ENCODE measurements around the gene SAP30BP. TPM values are rescaled to one million over a fixed set of nuclear protein-coding genes. Genes with fewer than 3 reads are reported as not detected.

SAP30BP gene
- total and polyA plus RNA-seq, 2 donors, result 72.4 to 85.4 TPM

- no peaks in the 10 kb centered on the region for H3K9me3 ChIP-seq (ENCODE audit: control insufficient read depth in 2 of 2, insufficient read depth in 1 of 2, low read length in 1 of 2)
- H3K4me3 ChIP-seq (ENCODE audit: low read length in 2 of 2), result no peak overlapping the region
- DNase-seq (ENCODE audit: low read depth in 6 of 9, low spot score in 9 of 9), result no peak
- no peak overlapping the region for H3K27ac ChIP-seq (ENCODE audit: low read depth in 1 of 2, low read length in 1 of 2)
- peaks cover 11 to 29% of the 10 kb centered on the region in 2 donors for H3K36me3 ChIP-seq (ENCODE audit: control insufficient read depth in 2 of 2, insufficient read depth in 2 of 2, low read length in 1 of 2)
- H3K4me1 ChIP-seq (ENCODE audit: control insufficient read depth in 2 of 2, insufficient read depth in 2 of 2, low read length in 2 of 2), result peaks cover 0 to 12% of the 10 kb centered on the region in 2 donors
- 97% methylated on average over 17 of the region's 17 CpGs for WGBS
- no peaks in the 10 kb centered on the region for H3K27me3 ChIP-seq (ENCODE audit: control insufficient read depth in 2 of 2, insufficient read depth in 1 of 2, low read length in 1 of 2)
Observed at GRCh38 chr17:75642784-75643642, 24.1 kb upstream of the SAP30BP start.

GRCh38 chr17:75643643-75644017, 23.5 kb upstream of the SAP30BP start:
- Histone ChIP-seq H3K27ac (ENCODE audit: low read depth in 1 of 2, low read length in 1 of 2) (no peak overlapping the region), H3K4me1 (ENCODE audit: control insufficient read depth in 2 of 2, insufficient read depth in 2 of 2, low read length in 2 of 2) (peaks cover 0 to 12% of the 10 kb centered on the region in 2 donors), H3K9me3 (ENCODE audit: control insufficient read depth in 2 of 2, insufficient read depth in 1 of 2, low read length in 1 of 2) (no peaks in the 10 kb centered on the region), H3K36me3 (ENCODE audit: control insufficient read depth in 2 of 2, insufficient read depth in 2 of 2, low read length in 1 of 2) (peaks cover 11 to 29% of the 10 kb centered on the region in 2 donors), H3K4me3 (ENCODE audit: low read length in 2 of 2) (no peak overlapping the region), H3K27me3 (ENCODE audit: control insufficient read depth in 2 of 2, insufficient read depth in 1 of 2, low read length in 1 of 2) (no peaks in the 10 kb centered on the region)
- DNase-seq (ENCODE audit: low read depth in 6 of 9, low spot score in 9 of 9), result no peak
- 97% methylated on average over 7 of the region's 7 CpGs for WGBS

DNA sequence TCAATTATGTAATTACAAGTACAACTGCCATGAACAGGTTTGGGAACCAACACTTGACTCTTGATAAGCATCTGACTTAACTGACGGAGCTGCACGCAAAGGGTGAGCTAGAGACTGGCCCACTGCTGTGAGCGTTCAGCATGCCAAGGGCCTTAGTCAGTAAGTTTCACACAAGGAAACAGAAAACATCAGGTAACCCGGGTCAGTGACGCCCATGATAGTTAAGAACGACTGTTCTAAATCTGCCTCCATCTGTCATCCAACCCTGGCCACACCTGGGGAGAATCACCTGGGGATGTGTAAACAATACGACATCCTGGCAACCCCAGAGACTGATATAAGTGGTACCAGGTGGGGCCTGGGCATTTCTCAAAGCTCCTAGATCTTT, 21.6 kb upstream of the SAP30BP start:
- DNase-seq (ENCODE audit: low read depth in 6 of 9, low spot score in 9 of 9), result no peak
- Histone ChIP-seq H3K36me3 (ENCODE audit: control insufficient read depth in 2 of 2, insufficient read depth in 2 of 2, low read length in 1 of 2) (peaks cover 21% of the 10 kb centered on the region in 2 donors), H3K9me3 (ENCODE audit: control insufficient read depth in 2 of 2, insufficient read depth in 1 of 2, low read length in 1 of 2) (no peaks in the 10 kb centered on the region), H3K4me3 (ENCODE audit: low read length in 2 of 2) (no peak overlapping the region), H3K4me1 (ENCODE audit: control insufficient read depth in 2 of 2, insufficient read depth in 2 of 2, low read length in 2 of 2) (peaks cover 0 to 12% of the 10 kb centered on the region in 2 donors), H3K27me3 (ENCODE audit: control insufficient read depth in 2 of 2, insufficient read depth in 1 of 2, low read length in 1 of 2) (no peaks in the 10 kb centered on the region), H3K27ac (ENCODE audit: low read depth in 1 of 2, low read length in 1 of 2) (no peak overlapping the region)
- 83% methylated on average over 7 of the region's 7 CpGs for WGBS

DNA sequence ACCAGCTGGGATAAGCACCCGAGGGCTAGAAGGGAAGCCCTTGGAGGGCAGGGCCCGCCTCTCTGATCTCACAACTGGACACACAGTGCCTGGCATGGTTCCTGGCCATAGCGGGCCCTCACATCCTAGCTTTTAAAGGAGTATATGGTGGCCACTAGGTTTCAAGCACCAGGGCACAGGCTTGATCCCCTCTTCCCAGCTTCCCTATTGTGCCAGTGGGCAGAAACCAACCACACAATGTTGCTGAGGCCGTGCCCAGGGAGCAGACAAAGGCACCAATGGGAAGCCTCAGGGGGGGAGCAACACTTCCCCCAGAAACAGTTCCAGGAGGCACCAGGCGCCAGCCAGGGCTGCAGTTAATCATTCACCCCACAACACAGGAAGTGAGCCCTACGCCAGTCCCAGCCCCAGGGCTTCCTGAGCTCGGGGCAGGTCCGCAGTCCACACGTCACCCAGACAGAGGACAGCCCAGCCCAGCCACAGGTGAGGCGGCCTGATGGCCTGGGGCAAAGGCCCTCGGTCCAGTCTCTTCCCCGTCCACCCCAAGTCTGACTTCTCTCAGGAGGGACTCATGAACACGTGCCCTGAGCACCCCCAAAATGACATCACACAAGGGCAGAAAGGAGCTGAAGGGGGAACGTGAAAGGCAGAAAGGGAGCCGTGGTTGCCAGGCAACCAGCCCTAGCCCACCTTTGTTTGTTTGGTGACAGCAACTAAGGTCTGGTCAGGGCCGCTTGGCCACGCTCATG, 21.1 kb upstream of the SAP30BP start:
- peak in 1 of 9 donors; percentile 29 for DNase-seq (ENCODE audit: low read depth in 6 of 9, low spot score in 9 of 9)
- Histone ChIP-seq H3K27me3 (ENCODE audit: control insufficient read depth in 2 of 2, insufficient read depth in 1 of 2, low read length in 1 of 2) (no peaks in the 10 kb centered on the region), H3K36me3 (ENCODE audit: control insufficient read depth in 2 of 2, insufficient read depth in 2 of 2, low read length in 1 of 2) (peaks cover 26% of the 10 kb centered on the region in 2 donors), H3K4me3 (ENCODE audit: low read length in 2 of 2) (no peak overlapping the region), H3K9me3 (ENCODE audit: control insufficient read depth in 2 of 2, insufficient read depth in 1 of 2, low read length in 1 of 2) (no peaks in the 10 kb centered on the region), H3K27ac (ENCODE audit: low read depth in 1 of 2, low read length in 1 of 2) (no peak overlapping the region), H3K4me1 (ENCODE audit: control insufficient read depth in 2 of 2, insufficient read depth in 2 of 2, low read length in 2 of 2) (peaks cover 0 to 12% of the 10 kb centered on the region in 2 donors)
- WGBS, result 54% methylated on average over 17 of the region's 17 CpGs

DNA sequence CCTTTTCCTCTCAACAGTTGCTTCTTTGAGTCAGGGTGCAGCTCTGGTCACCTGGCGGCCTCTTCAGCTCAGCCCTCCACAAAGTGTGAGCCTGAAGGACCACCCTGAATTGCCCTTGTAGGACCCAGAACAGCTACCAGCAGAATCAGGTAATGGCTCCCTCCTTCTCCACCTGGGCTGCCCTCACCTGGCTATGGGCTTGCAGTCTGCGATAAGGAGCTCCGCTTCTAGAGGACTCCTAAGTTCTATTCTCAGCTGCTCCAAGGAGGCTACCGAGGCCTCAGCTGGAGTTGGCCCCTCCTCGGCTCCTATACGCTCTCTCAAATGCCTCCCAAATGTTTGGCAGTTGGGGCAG, 20.5 kb upstream of the SAP30BP start:
- H3K27me3 ChIP-seq (ENCODE audit: control insufficient read depth in 2 of 2, insufficient read depth in 1 of 2, low read length in 1 of 2), result no peaks in the 10 kb centered on the region
- peaks cover 26 to 28% of the 10 kb centered on the region in 2 donors for H3K36me3 ChIP-seq (ENCODE audit: control insufficient read depth in 2 of 2, insufficient read depth in 2 of 2, low read length in 1 of 2)
- H3K4me1 ChIP-seq (ENCODE audit: control insufficient read depth in 2 of 2, insufficient read depth in 2 of 2, low read length in 2 of 2), result peaks cover 0 to 12% of the 10 kb centered on the region in 2 donors
- no peaks in the 10 kb centered on the region for H3K9me3 ChIP-seq (ENCODE audit: control insufficient read depth in 2 of 2, insufficient read depth in 1 of 2, low read length in 1 of 2)
- DNase-seq (ENCODE audit: low read depth in 6 of 9, low spot score in 9 of 9), result no peak
- no peak overlapping the region for H3K4me3 ChIP-seq (ENCODE audit: low read length in 2 of 2)
- no peak overlapping the region for H3K27ac ChIP-seq (ENCODE audit: low read depth in 1 of 2, low read length in 1 of 2)
- 96% methylated on average over 6 of the region's 6 CpGs for WGBS

DNA sequence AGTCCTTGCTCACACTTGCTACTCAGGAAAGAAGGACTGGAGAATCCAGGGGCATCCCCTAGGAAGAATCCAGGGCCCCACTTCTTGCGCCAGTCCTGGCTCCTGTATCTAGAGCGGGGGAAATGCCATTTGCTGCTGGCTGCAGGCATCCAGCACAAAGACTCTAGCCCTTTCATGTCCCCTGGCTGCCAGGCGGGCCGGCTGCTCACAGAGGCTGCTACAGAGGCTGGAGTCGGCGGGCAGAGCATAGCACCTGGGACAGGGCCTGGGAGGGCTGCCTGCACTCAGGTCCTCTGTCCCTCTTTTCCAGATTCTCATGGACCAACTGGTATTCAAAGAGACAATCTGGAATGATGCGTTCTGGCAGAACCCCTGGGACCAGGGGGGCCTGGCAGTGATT, 20.1 kb upstream of the SAP30BP start:
- Histone ChIP-seq H3K4me3 (ENCODE audit: low read length in 2 of 2) (no peak overlapping the region), H3K27me3 (ENCODE audit: control insufficient read depth in 2 of 2, insufficient read depth in 1 of 2, low read length in 1 of 2) (no peaks in the 10 kb centered on the region), H3K36me3 (ENCODE audit: control insufficient read depth in 2 of 2, insufficient read depth in 2 of 2, low read length in 1 of 2) (peaks cover 28% of the 10 kb centered on the region in 2 donors), H3K4me1 (ENCODE audit: control insufficient read depth in 2 of 2, insufficient read depth in 2 of 2, low read length in 2 of 2) (peaks cover 0 to 12% of the 10 kb centered on the region in 2 donors), H3K9me3 (ENCODE audit: control insufficient read depth in 2 of 2, insufficient read depth in 1 of 2, low read length in 1 of 2) (no peaks in the 10 kb centered on the region), H3K27ac (ENCODE audit: low read depth in 1 of 2, low read length in 1 of 2) (no peak overlapping the region)
- no peak for DNase-seq (ENCODE audit: low read depth in 6 of 9, low spot score in 9 of 9)
- WGBS, result 98% methylated on average over 7 of the region's 7 CpGs

DNA sequence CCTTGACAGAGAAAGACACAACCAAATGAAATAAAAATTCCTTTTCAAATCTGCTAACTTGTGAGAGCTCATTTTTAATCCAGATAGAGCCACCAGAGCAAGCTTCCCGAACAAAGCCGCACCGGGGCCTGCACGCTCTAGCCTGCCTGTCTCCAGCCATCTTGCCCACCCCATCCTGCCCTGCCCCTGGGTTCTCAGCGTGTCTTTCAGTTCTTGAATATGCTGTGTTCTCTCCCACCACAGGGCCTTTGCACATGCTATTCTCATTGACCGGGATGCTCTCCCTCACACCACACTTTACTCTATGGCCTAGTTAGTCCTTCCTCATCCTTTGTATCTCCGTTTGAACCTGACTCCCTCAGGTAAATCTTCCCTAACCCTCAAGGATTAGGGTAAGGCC, 19.2 kb upstream of the SAP30BP start:
- DNase-seq (ENCODE audit: low read depth in 6 of 9, low spot score in 9 of 9), result no peak
- H3K36me3 ChIP-seq (ENCODE audit: control insufficient read depth in 2 of 2, insufficient read depth in 2 of 2, low read length in 1 of 2), result peaks cover 32 to 36% of the 10 kb centered on the region in 2 donors
- H3K9me3 ChIP-seq (ENCODE audit: control insufficient read depth in 2 of 2, insufficient read depth in 1 of 2, low read length in 1 of 2), result peaks cover 0 to 5% of the 10 kb centered on the region in 2 donors
- peaks cover 0 to 15% of the 10 kb centered on the region in 2 donors for H3K4me1 ChIP-seq (ENCODE audit: control insufficient read depth in 2 of 2, insufficient read depth in 2 of 2, low read length in 2 of 2)
- no peak overlapping the region for H3K27ac ChIP-seq (ENCODE audit: low read depth in 1 of 2, low read length in 1 of 2)
- 98% methylated on average over 7 of the region's 7 CpGs for WGBS
- H3K4me3 ChIP-seq (ENCODE audit: low read length in 2 of 2), result no peak overlapping the region
- no peaks in the 10 kb centered on the region for H3K27me3 ChIP-seq (ENCODE audit: control insufficient read depth in 2 of 2, insufficient read depth in 1 of 2, low read length in 1 of 2)

GRCh38 chr17:75649687-75650086, 17.5 kb upstream of the SAP30BP start:
- Histone ChIP-seq H3K27ac (ENCODE audit: low read depth in 1 of 2, low read length in 1 of 2) (no peak overlapping the region), H3K4me3 (ENCODE audit: low read length in 2 of 2) (no peak overlapping the region), H3K4me1 (ENCODE audit: control insufficient read depth in 2 of 2, insufficient read depth in 2 of 2, low read length in 2 of 2) (peaks cover 0 to 17% of the 10 kb centered on the region in 2 donors), H3K9me3 (ENCODE audit: control insufficient read depth in 2 of 2, insufficient read depth in 1 of 2, low read length in 1 of 2) (peaks cover 0 to 5% of the 10 kb centered on the region in 2 donors), H3K36me3 (ENCODE audit: control insufficient read depth in 2 of 2, insufficient read depth in 2 of 2, low read length in 1 of 2) (peaks cover 26 to 36% of the 10 kb centered on the region in 2 donors), H3K27me3 (ENCODE audit: control insufficient read depth in 2 of 2, insufficient read depth in 1 of 2, low read length in 1 of 2) (no peaks in the 10 kb centered on the region)
- 99% methylated on average over 6 of the region's 6 CpGs for WGBS
- DNase-seq (ENCODE audit: low read depth in 6 of 9, low spot score in 9 of 9), result no peak

DNA sequence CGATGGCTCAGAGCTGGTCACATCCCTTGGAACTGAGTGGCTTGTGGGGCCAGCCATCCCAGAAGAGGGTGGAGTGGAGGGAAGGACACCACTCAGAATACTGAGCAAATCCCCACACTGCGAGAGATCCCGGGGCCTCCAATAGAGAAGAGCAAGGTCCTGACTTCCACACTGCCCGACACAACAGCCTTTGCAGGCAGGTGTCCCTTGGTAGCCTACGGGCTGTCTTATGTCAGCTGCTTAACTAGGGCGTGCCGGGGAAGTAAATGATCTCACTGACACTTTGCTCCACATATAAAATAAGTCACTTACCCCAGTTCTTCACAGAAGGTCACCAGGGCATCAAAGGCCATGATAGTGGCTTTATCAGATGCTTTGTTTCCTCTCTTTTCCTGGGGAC, 16.3 kb upstream of the SAP30BP start:
- WGBS, result 98% methylated on average over 7 of the region's 7 CpGs
- H3K27ac ChIP-seq (ENCODE audit: low read depth in 1 of 2, low read length in 1 of 2), result no peak overlapping the region
- H3K4me3 ChIP-seq (ENCODE audit: low read length in 2 of 2), result no peak overlapping the region
- peaks cover 29 to 36% of the 10 kb centered on the region in 2 donors for H3K36me3 ChIP-seq (ENCODE audit: control insufficient read depth in 2 of 2, insufficient read depth in 2 of 2, low read length in 1 of 2)
- no peaks in the 10 kb centered on the region for H3K27me3 ChIP-seq (ENCODE audit: control insufficient read depth in 2 of 2, insufficient read depth in 1 of 2, low read length in 1 of 2)
- DNase-seq (ENCODE audit: low read depth in 6 of 9, low spot score in 9 of 9), result no peak
- H3K4me1 ChIP-seq (ENCODE audit: control insufficient read depth in 2 of 2, insufficient read depth in 2 of 2, low read length in 2 of 2), result peaks cover 0 to 14% of the 10 kb centered on the region in 2 donors
- peaks cover 0 to 5% of the 10 kb centered on the region in 2 donors for H3K9me3 ChIP-seq (ENCODE audit: control insufficient read depth in 2 of 2, insufficient read depth in 1 of 2, low read length in 1 of 2)
